NCI-H187 (cell line): ENCODE measurements around the gene DDX24.

ENCODE experiments used
- DNase-seq, 2 experiments: peaks; one replicate each; lab custom pipeline; 2025; lab: John Stamatoyannopoulos, UW

The DDX24 gene

GRCh38 chr14:94010625-94011024 is 70.4 kb downstream of the DDX24 start:
- no peak for DNase-seq

GRCh38 chr14:94009767-94010166 is 71.2 kb downstream of the DDX24 start:
- no peak for DNase-seq

GRCh38 chr14:94008234-94008633 is 72.8 kb downstream of the DDX24 start:
- no peak for DNase-seq

- DNase-seq: no peak
Observed at GRCh38 chr14:94005324-94006073, 75.5 kb downstream of the DDX24 start.

- no peak for DNase-seq
Observed at GRCh38 chr14:94004015-94004414, 77.0 kb downstream of the DDX24 start.

GRCh38 chr14:94003397-94003796 is 77.6 kb downstream of the DDX24 start:
- DNase-seq: no peak

- DNase-seq: peak in 1 of 2 experiments; percentile 21
Observed at GRCh38 chr14:94001501-94002396, 79.3 kb downstream of the DDX24 start.

- no peak for DNase-seq
Observed at GRCh38 chr14:94001016-94001415, 80.0 kb downstream of the DDX24 start.

GRCh38 chr14:94000267-94000666 is 80.7 kb downstream of the DDX24 start:
- DNase-seq: no peak

- DNase-seq: no peak
Observed at GRCh38 chr14:93999573-93999972, 81.4 kb downstream of the DDX24 start.

GRCh38 chr14:93998871-93999403 is 82.1 kb downstream of the DDX24 start:
- no peak for DNase-seq
